ENCODE measurements around the gene GPAT3.

DNA sequence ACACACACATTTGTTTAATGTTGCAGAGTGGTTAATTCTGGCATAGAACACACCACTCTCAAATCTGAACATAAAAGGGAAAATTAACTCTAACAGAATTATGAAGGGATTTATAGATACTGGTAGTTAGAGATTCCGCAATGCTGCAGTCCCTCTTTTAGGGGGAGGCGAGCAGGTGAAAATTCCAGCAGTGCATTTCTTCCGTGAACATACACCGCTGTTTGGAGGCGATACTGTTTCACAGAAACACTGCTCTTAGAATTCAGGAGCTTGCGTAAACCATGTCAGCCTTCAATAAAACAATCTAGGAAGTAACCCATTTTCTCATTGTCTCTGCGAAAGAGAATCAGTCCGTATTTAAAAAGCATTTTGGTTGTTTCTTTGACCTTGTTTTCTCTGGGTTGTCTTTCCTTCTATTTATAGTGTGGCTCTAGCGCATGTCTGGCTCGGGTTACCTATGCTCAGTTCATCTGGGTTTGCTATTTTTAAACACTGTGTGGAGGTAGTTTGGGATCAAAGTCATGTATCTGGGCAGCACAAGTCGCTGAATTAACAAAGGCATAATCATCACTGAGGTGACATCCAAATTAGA lies 90.4 kb downstream of the GPAT3 start:
- TF ChIP-seq, protein P1, sequence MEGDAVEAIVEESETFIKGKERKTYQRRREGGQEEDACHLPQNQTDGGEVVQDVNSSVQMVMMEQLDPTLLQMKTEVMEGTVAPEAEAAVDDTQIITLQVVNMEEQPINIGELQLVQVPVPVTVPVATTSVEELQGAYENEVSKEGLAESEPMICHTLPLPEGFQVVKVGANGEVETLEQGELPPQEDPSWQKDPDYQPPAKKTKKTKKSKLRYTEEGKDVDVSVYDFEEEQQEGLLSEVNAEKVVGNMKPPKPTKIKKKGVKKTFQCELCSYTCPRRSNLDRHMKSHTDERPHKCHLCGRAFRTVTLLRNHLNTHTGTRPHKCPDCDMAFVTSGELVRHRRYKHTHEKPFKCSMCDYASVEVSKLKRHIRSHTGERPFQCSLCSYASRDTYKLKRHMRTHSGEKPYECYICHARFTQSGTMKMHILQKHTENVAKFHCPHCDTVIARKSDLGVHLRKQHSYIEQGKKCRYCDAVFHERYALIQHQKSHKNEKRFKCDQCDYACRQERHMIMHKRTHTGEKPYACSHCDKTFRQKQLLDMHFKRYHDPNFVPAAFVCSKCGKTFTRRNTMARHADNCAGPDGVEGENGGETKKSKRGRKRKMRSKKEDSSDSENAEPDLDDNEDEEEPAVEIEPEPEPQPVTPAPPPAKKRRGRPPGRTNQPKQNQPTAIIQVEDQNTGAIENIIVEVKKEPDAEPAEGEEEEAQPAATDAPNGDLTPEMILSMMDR (IDR thresholded peaks at IDR 0.05), result no peak
- TF ChIP-seq EP300 (IDR thresholded peaks at IDR 0.05) (no peak), POLR2AphosphoS5 (IDR thresholded peaks at IDR 0.05) (no peak), POLR2A (IDR thresholded peaks at IDR 0.05; ENCODE audit: low read depth) (no peak)

All from esophagus muscularis mucosa (tissue), 4 donors.